GM18502 (cell line): Measurements from ENCODE around the gene ICOSLG.
A peak's percentile ranks its signal among the peaks of the same experiment; 100 is the strongest.
"Not testable (repeated sequence)": the region's sequence is repeated elsewhere in the genome, so short reads cannot be mapped to it uniquely, and the experiment has no call there.

Source experiments
- ATAC-seq: cut with Tn5 transposase; IDR thresholded peaks from one replicate; pipeline ENCODE4 v1.9.1; 2021; ENCODE audit warnings: mild to moderate bottlenecking; ENCODE audit not compliant: unreplicated experiment, poor library complexity

ICOSLG gene, protein sequence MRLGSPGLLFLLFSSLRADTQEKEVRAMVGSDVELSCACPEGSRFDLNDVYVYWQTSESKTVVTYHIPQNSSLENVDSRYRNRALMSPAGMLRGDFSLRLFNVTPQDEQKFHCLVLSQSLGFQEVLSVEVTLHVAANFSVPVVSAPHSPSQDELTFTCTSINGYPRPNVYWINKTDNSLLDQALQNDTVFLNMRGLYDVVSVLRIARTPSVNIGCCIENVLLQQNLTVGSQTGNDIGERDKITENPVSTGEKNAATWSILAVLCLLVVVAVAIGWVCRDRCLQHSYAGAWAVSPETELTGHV

DNA sequence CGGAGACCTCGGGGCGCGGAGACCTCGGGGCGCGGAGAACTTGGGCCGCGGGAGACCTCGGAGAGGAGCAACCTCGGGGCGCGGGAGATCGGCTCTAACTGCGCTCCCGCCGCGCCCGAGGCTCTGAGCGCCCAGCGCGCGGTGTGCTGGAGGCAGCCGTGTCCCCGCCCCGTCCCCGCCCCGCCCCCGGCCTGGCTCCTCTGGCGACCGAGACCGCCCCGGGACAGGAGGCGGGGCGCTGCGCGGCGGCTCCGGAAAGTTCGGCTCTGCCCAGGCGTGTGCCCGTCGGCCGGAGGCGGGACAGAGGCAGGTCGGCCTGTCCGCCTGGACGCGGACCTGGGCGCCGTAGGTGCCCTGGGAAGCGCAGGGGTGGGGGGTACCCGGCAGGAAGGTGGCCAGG, at the start of gene ICOSLG:
Gene ICOSLG, minus strand, starts transcription at position 102 of the 400 bp plus-strand sequence. CDS start 126 bp downstream, outside the sequence.
- peak; percentile 44 for ATAC-seq

DNA sequence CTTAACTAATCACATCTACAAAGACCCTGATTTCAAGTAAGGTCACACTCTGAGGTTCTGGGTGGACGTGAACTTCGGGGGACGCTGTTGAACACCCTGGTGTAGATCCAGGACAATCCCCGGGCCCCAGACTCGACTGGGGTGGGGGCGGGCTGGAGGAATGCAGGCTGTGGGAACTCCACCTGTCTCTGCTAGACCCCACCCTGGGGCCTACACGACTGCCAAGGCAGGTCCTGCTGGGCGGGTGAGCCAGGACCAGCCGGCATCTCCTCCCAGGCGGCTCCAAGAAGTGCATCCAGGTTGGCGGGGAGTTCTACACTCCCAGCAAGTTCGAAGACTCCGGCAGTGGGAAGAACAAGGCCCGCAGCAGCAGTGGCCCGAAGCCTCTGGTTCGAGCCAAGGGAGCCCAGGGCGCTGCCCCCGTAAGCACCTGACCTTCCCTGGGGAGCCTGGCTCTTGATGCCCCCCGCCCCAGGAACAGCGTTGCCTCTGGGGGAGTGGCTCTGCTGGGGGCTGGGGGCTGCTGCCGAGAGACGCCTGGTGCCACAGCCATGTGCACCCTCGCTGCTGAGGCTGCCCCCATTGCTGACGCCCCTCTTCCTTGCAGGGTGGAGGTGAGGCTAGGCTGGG, 48.8 kb upstream of the ICOSLG start:
- no peak for ATAC-seq

GRCh38 chr21:44288251-44289110, 47.7 kb upstream of the ICOSLG start:
- no peak for ATAC-seq

DNA sequence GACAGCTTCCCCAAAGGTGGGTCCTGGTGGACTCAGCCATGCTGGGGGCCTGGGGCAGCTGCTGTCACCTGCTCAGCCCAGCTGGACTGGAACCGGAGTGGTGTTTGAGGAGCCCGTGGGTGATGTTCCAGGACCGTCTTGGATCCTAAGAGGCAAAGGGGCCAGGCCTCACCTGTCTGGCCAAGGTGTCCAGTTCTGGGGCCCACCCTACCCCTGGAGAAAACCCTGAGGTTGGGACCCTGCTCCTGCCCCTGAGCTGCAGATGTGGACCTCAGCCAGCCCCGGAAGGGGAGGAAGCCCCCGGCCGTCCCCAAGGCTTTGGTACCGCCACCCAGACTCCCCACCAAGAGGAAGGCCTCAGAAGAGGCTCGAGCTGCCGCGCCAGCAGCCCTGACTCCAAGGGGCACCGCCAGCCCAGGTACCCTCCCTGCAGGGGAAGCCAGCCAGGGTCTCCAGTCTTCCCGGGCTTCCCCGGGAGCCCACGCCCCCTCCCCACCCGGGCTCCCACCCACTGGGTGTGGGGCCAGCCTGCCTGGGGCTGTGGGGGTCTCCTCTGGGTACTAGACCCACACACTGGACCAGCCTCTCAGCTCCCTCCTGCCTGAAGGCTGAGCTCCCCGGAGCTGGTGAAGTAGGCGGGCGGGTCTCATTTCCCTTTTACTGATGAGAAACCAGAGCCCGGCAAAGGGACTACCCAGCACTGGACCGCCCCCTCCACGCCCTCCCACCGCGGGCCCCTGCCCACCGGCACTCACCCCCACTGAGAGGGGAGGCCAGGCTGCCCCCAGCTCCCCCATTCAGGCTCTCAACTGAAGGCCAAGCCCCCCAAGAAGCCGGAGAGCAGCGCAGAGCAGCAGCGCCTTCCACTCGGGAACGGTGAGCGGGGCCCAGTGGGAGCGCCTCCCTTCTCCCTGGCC, 46.2 kb upstream of the ICOSLG start:
- no peak for ATAC-seq

- no peak for ATAC-seq
Observed at GRCh38 chr21:44286086-44286715, 45.5 kb upstream of the ICOSLG start.

GRCh38 chr21:44285138-44285992, 44.6 kb upstream of the ICOSLG start, which contains the start of gene AIRE:
Gene AIRE (plus strand): TSS chr21:44285876. CDS start chr21:44286007, 131 bp downstream.
- ATAC-seq, result no peak

- no peak for ATAC-seq
Observed at GRCh38 chr21:44283948-44284347, 43.2 kb upstream of the ICOSLG start.

GRCh38 chr21:44283211-44283785, 42.6 kb upstream of the ICOSLG start:
- not testable (repeated sequence) for ATAC-seq

DNA sequence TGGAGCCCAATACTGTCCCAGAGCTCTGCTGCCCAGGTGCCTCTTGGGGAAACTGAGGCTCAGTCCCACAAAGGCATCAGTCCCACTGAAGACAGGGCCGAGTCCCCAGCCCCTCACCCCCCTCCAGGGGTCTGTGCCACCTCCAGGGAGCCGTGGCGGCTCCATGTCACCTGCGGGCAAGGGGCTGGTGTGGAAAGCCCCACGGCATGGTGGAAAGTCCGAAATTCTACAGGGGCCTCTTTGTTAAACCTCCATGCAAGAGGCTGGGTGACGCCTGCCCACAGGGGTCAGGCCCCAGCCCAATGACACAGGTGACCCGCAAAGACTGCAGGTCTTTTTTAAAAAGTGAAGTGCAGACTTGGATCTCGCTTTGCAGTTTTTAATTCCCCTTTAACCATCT, 41.6 kb upstream of the ICOSLG start:
- no peak for ATAC-seq

- ATAC-seq, result no peak
Observed at GRCh38 chr21:44281801-44282200, 41.1 kb upstream of the ICOSLG start.

DNA sequence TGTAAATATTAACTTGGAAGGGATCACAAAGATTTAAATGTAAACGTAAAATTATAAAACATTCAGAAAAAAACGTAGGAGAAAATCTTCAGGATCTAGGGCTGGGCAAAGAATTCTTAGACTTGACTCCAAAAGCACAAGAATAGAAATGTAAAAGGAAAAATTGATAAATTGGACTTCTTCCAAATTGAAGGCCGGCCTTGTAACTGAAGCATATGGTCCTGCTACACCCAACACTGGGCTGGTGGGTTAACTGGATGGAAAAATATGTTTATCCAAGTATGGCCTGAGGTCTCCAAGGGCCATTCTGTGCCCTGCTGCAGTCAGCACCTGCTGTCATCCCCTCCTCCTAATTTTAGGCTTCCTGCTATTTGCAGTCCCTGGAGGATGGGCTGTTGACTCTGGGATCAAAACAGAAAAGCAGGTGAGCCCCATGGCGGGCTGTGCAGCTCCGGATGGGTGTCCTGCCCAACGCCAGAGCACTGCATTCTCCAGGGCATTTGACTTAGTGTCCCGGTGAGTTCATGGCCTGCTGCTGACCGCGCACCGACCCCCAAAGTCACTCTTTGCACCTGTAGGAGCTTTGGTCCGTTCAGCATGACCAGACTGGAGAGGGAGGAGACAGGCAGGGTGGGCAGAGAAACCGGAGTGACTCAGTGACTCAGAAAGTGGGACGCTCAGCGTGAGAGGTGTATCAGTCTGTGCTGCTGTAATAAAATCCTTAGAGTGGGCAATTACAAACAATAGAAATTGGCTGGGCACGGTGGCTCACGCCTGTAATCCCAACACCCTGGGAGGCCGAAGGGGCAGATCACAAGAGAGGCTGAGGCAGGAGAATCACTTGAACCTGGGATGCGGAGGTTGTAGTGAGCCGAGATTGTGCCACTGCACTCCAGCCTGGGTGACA, 38.9 kb upstream of the ICOSLG start:
- no peak for ATAC-seq

- no peak for ATAC-seq
Observed at GRCh38 chr21:44275041-44275440, 34.3 kb upstream of the ICOSLG start.

DNA sequence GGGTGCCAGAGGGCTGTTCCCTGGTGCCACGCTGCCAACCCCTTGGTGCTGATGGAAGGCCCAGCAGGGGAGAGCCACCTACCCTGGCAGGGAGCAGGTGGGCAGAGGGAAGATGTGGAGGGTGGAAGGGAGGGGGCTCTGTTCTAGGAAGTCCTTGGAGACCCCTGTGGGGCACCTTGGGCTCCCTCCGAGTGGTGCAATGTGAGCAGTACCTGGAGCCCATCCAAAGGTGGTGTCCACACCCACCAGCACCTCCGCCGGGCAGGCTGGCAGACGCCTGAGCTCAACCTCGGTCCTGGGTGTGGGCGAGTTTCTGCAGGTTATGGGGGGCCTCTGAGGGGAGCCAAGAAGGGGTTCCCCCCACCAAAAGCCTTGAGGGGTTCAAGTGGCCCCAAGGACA, 32.3 kb upstream of the ICOSLG start:
- ATAC-seq, result no peak

- ATAC-seq, result no peak
Observed at GRCh38 chr21:44272284-44272858, 31.6 kb upstream of the ICOSLG start.

DNA sequence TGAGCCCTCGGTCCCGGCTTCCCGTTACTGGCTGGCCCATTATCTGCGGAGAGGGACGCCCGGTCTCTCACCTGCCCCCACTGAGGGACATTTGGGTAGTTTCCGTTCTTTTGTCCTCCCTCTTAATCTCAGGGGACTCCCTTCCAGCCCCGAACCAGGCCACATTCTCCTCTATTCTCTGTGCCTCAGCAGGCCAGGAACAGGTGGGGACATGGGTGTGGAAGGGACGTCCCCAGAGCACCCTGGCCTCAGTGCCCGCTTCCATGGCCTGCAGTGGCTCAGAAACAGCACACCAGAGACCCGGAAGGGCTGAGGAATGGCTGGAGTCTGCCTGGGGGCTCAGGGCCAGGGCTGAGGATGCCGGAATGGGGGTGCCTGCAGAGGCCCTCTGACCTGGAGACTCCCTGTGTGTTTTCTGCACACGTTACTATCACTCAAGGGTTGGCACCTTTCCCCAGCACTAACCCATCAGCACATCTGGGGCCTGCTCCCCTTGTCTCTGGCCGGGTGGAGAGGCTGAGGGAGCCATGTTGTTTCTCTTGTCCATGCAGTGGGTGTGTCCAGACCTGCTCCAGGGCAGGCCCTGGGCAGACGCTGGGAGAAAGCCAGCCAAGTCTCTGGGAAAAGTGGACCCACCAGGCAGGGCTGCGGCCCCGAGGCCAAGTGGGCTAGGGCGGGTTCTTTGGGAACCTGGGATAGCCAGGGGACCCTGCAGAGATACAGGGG, 31.0 kb upstream of the ICOSLG start:
- no peak for ATAC-seq

DNA sequence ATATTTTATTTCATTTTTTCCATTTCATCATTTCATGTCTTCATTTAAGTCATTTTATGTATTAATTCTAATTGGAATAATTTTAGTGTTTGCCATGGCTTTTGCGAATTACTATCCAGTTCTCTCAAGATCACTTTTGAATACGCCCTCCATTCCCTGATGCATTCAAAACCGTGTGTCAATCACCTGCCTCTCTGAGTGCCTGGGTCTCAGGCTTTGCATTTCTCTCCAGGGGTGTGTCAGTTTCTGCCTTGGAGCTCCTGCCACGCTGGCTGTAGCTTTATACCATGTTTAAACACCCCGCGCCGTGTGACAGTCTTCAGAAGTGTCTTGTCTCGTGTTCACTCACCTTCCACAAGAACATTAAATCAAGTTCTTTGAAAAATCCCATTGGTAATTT, 28.3 kb upstream of the ICOSLG start:
- ATAC-seq, result no peak
